SIG-M5 (cell line): ENCODE results near the gene GPR78.
"Not testable (repeated sequence)": the region's sequence is repeated elsewhere in the genome, so short reads cannot be mapped to it uniquely, and the experiment has no call there.

ENCODE experiments used
- DNase-seq: peaks from one replicate; lab custom pipeline; 2025; lab: John Stamatoyannopoulos, UW

Gene GPR78

GRCh38 chr4:8616831-8617230 is 36.6 kb downstream of the GPR78 start:
- DNase-seq, result no peak

- no peak for DNase-seq
These were observed 37.4 kb downstream of the GPR78 start for GRCh38 chr4:8617486-8618040.

- DNase-seq, result no peak
These were observed 38.2 kb downstream of the GPR78 start for GRCh38 chr4:8618421-8618820.

GRCh38 chr4:8618961-8619720 is 38.9 kb downstream of the GPR78 start:
- no peak for DNase-seq

- DNase-seq, result not testable (repeated sequence)
These were observed 40.9 kb downstream of the GPR78 start for GRCh38 chr4:8621135-8621534.

- DNase-seq, result not testable (repeated sequence)
These were observed 44.5 kb downstream of the GPR78 start for GRCh38 chr4:8624601-8625272.

GRCh38 chr4:8630240-8630905 is 50.2 kb downstream of the GPR78 start:
- DNase-seq, result not testable (repeated sequence)

GRCh38 chr4:8631896-8632295 is 51.7 kb downstream of the GPR78 start:
- DNase-seq, result not testable (repeated sequence)

GRCh38 chr4:8634773-8635172 is 54.6 kb downstream of the GPR78 start:
- not testable (repeated sequence) for DNase-seq

GRCh38 chr4:8635897-8636554 is 55.8 kb downstream of the GPR78 start:
- not testable (repeated sequence) for DNase-seq
